Fibroblast of the aortic adventitia (primary cell): Measurements from ENCODE around the gene BNC2. TPM values are rescaled to one million over a fixed set of nuclear protein-coding genes. Genes with fewer than 3 reads are reported as not detected.
A peak's percentile ranks its signal among the peaks of the same experiment; 100 is the strongest.

Experiments used
- DNase-seq: peaks from one replicate; pipeline ENCODE4 v3.0.0-alpha.2; 2010; ENCODE audit warnings: low read depth
- H3K4me3 ChIP-seq: 2 replicates; pipeline ENCODE4 v1.5.1; 2011; ENCODE audit warnings: low read depth, mild to moderate bottlenecking, control low read depth, low read length, moderate library complexity
- total RNA-seq: library from RNA; depleted of rRNA; stranded (reverse); fragments of >200 nt; gene quantifications from 2 replicates; pipeline ENCODE4 v1.2.3, GENCODE V29; 2012; ENCODE audit warnings: low replicate concordance
- TF ChIP-seq, protein P1 (sequence below): IDR thresholded peaks from 2 replicates; pipeline ENCODE4 v1.5.1; 2011; ENCODE audit warnings: mild to moderate bottlenecking, low read length, control low read depth, inconsistent platforms; ENCODE audit not compliant: insufficient read depth

Gene BNC2
- total RNA-seq, 1 donor = 53.3 TPM

DNA sequence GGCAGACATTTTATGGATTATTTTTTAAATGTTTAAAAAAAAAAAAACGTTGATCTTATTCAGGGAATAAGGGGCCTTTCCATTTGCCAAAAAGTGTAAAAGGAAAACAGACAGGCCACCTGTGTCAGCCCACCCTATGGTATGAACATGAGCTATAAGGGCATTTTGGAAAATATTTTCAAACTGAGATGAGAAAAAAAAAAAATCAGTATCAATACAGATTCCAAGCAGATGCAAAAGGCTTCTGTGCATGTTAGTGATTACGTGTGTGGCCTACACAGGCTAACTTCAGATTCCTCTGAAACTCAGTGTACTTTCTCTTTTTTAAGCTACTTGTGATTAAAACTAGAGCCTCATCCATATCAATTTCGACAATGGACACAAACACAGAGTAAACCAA lies 189.9 kb downstream of the BNC2 start:
- H3K4me3 ChIP-seq = no peak overlapping the region
- peak; percentile 35 for DNase-seq
- TF ChIP-seq, protein P1, sequence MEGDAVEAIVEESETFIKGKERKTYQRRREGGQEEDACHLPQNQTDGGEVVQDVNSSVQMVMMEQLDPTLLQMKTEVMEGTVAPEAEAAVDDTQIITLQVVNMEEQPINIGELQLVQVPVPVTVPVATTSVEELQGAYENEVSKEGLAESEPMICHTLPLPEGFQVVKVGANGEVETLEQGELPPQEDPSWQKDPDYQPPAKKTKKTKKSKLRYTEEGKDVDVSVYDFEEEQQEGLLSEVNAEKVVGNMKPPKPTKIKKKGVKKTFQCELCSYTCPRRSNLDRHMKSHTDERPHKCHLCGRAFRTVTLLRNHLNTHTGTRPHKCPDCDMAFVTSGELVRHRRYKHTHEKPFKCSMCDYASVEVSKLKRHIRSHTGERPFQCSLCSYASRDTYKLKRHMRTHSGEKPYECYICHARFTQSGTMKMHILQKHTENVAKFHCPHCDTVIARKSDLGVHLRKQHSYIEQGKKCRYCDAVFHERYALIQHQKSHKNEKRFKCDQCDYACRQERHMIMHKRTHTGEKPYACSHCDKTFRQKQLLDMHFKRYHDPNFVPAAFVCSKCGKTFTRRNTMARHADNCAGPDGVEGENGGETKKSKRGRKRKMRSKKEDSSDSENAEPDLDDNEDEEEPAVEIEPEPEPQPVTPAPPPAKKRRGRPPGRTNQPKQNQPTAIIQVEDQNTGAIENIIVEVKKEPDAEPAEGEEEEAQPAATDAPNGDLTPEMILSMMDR = no peak

DNA sequence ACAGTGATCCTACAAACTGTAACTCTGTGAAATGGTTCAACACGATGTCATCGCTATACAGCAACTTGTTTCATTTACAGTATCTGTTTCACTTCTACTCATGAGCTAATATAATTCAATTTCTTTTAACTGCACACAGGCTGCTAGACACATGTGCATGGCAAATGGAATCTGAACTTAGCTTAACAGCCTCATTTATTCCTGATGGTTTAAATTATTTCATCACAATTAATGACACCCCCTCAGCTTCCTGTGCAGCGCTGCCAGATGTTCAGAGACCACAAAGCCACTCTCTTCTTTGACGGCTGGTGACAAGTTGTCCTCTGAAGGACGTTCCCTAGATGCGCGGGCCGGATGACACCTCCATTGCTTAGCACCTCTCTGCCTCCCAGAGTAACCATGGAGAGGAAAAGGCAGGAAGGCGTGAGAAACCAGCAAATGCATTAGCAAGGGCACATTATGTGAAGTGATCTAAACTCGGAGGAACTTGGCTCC lies 191.1 kb downstream of the BNC2 start:
- no peak for DNase-seq
- no peak overlapping the region for H3K4me3 ChIP-seq
- TF ChIP-seq, protein P1 = no peak

DNA sequence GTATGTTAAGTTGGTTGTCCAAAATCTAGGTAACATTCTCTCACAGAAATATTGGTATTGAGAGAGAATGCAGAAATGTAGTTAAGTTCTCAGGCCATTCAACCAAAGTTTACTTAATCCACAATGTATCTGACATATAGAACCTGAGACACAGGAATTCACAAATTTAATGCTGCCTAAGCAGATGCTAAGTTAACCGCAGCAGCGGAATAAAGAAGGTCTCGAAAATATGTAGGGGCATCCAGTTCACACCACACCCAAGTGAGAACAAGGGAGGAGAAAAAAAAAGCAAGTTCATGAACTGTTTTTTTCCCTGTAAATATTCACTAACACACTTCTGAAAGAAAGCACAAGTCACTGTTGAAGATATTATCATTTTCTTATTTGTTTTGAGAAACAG lies 194.0 kb downstream of the BNC2 start:
- no peak overlapping the region for H3K4me3 ChIP-seq
- TF ChIP-seq, protein P1 = no peak
- DNase-seq = no peak

DNA sequence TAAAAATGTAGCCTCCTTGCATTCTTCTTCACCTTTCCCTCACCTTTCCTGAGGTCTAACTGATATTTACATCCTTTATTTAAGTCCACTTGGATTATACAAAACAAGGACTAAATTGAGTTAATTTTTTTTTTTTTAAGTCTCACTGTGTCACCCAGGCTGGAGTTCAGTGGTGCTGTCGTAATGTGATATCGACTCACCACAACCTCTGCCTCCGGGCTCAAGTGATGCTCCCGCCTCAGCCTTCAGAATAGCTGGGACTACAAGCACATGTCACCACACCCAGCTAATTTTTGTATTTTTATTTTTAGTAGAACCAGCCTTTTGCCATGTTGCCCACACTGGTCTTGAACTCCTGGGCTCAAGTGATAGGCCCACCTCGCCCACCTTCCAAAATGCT lies 195.3 kb downstream of the BNC2 start:
- no peak for DNase-seq
- H3K4me3 ChIP-seq = no peak overlapping the region
- TF ChIP-seq, protein P1 = no peak

DNA sequence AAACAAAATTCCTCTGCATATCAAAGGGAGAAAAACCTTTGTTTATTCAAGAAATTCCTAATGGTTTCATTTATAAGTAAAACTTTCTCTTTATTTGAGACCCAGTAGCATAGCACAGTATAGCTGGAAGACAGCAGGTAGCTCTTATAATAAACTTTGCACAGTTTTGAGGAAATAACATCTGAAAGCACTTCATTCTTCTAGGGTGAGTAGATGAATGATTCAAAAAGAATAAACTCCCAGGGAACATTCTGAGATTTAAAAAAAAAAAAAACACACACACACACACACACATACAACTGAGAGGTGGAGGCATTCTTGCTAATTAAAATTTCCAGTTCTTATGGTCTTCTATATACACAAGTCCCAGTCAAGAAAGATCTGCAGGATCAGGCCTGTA lies 197.3 kb downstream of the BNC2 start:
- H3K4me3 ChIP-seq = no peak overlapping the region
- TF ChIP-seq, protein P1 = no peak
- no peak for DNase-seq

DNA sequence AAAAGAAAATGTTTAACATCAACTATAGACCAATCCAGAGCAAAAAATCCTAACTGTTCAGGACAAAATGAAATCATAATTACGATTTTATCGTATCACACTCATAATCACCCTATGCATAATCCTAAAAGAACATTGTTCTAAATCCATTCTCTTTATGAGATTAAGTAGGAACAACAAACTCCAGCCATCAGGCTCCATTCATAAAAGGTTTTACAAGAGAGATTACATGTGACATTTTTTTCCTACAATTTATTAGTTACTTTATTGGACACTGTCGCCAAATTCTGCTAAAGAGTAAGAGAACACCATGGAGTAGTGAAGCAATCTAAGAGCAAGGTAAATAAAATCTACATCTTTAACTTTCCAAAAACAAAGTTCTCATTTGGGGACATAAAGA lies 198.0 kb downstream of the BNC2 start:
- TF ChIP-seq, protein P1 = no peak
- no peak overlapping the region for H3K4me3 ChIP-seq
- DNase-seq = no peak

DNA sequence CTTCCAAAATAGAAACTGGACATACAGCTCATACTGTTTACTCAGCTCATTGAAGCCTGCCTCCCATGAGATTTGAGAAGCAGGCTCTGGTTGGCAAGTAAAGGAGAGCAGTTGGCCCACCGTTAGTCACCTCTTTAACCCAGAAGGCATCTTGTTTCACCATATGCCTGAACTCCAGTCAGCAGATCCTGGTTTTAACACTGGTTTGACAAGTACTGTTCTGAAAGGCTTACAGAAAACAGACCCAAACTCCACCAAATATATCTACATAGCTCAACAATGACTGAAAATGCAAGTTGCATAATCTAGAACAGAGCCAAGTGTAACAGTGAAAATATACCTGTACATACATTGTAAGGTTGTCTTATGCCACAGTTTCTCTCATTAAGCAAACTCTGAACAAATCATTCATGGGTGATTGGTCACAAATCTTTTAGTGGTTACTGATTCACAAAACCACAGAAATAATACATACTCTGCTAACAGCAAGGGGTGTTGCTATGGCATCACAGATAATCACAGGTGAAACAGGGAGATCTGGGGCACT lies 198.8 kb downstream of the BNC2 start:
- DNase-seq = peak; percentile 95
- H3K4me3 ChIP-seq = no peak overlapping the region
- TF ChIP-seq, protein P1 = no peak
